Measurements from ENCODE around the gene IGF1. TPM values are rescaled to one million over a fixed set of nuclear protein-coding genes. Genes with fewer than 3 reads are reported as not detected.
"Not testable (repeated sequence)": the region's sequence is repeated elsewhere in the genome, so short reads cannot be mapped to it uniquely, and the experiment has no call there.

Gene IGF1
- total and polyA plus RNA-seq, 2 experiments from 2014 or later: not detected

DNA sequence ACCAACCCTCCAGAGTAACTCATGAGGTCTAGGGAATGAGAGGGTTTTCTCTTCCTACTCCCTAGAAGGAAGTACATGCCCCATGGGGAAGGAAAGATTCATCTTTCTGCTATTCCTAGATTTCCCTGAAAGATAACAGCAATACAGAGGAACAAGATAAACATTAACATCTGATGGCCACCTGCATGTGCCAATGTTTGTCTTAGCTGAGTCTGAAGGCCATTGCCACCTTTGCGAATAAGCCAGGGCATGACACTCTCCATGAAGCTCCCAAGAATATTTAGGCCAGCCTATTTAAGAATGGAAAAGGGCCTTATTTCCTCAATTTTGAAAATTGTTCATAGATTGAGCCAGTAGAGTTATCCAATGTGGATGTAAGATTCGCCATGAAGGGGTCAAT lies 26.0 kb downstream of the IGF1 start:
- no peak for TF ChIP-seq CTCF (IDR thresholded peaks at IDR 0.05; ENCODE audit: low read depth, low read length)
- no peaks in the 10 kb centered on the region for H3K36me3 ChIP-seq
- H3K9me3 ChIP-seq (ENCODE audit: low read depth): no peaks in the 10 kb centered on the region
- H3K4me3 ChIP-seq: no peak overlapping the region
- no peak overlapping the region for H3K27ac ChIP-seq
- no peak for DNase-seq (ENCODE audit: low read depth in 1 of 2, low spot score in 1 of 2)
- H3K4me1 ChIP-seq (ENCODE audit: low read depth): no peaks in the 10 kb centered on the region
- no peaks in the 10 kb centered on the region for H3K27me3 ChIP-seq

GRCh38 chr12:102452605-102453004 lies 27.8 kb downstream of the IGF1 start:
- no peaks in the 10 kb centered on the region for H3K27me3 ChIP-seq
- no peak overlapping the region for H3K27ac ChIP-seq
- H3K9me3 ChIP-seq (ENCODE audit: low read depth): no peaks in the 10 kb centered on the region
- H3K36me3 ChIP-seq: no peaks in the 10 kb centered on the region
- no peaks in the 10 kb centered on the region for H3K4me1 ChIP-seq (ENCODE audit: low read depth)
- TF ChIP-seq CTCF (IDR thresholded peaks at IDR 0.05; ENCODE audit: low read depth, low read length): no peak
- H3K4me3 ChIP-seq: no peak overlapping the region
- no peak for DNase-seq (ENCODE audit: low read depth in 1 of 2, low spot score in 1 of 2)

- not testable (repeated sequence) for H3K36me3 ChIP-seq; H3K9me3 ChIP-seq (ENCODE audit: low read depth); H3K4me1 ChIP-seq (ENCODE audit: low read depth); H3K27me3 ChIP-seq; H3K4me3 ChIP-seq; DNase-seq (ENCODE audit: low read depth in 1 of 2, low spot score in 1 of 2); H3K27ac ChIP-seq
Measured at GRCh38 chr12:102449018-102449417, 31.3 kb downstream of the IGF1 start.

DNA sequence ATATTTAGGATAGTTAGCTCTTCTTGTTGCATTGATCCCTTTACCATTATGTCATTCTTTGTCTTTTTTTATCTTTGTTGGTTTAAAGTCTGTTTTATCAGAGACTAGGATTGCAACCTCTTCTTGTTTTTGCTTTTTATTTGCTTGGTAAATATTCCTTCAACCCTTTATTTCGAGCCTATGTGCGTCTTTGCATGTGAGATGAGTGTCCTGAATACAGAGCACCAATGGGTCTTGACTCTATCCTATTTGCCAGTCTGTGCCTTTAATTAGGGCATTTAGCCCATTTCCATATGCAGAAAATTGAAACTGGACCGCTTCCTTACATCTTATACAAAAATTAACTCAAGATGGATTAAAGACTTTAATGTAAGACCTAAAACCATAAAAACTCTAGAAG lies 32.9 kb downstream of the IGF1 start:
- H3K4me1 ChIP-seq (ENCODE audit: low read depth); H3K27ac ChIP-seq; DNase-seq (ENCODE audit: low read depth in 1 of 2, low spot score in 1 of 2): not testable (repeated sequence)

DNA sequence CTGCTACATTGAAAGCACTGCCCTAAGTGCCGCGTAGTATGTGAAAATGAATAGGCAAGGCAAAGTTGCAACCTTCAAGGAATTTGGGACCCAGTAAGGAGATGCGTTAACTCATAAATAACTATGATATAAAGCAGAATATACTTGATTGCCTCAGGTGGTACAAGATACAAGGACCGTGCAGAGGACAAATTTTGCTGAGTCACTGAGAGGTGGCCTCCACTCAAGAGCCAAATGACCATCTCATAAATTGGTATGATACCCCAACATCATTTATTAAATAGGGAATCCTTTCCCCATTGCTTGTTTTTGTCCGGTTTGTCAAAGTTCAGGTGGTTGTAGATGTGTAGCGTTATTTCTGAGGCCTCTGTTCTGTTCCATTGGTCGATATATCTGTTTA lies 35.7 kb downstream of the IGF1 start:
- DNase-seq (ENCODE audit: low read depth in 1 of 2, low spot score in 1 of 2): no peak
- H3K27ac ChIP-seq: no peak overlapping the region
- no peaks in the 10 kb centered on the region for H3K27me3 ChIP-seq
- no peak for TF ChIP-seq CTCF (IDR thresholded peaks at IDR 0.05; ENCODE audit: low read depth, low read length)
- no peak overlapping the region for H3K4me3 ChIP-seq
- H3K36me3 ChIP-seq: no peaks in the 10 kb centered on the region
- no peaks in the 10 kb centered on the region for H3K9me3 ChIP-seq (ENCODE audit: low read depth)
- no peaks in the 10 kb centered on the region for H3K4me1 ChIP-seq (ENCODE audit: low read depth)

More for the DNA sequence above, 32.9 kb downstream of the IGF1 start:
- H3K4me3 ChIP-seq; H3K9me3 ChIP-seq (ENCODE audit: low read depth); H3K36me3 ChIP-seq; H3K27me3 ChIP-seq: not testable (repeated sequence)

DNA sequence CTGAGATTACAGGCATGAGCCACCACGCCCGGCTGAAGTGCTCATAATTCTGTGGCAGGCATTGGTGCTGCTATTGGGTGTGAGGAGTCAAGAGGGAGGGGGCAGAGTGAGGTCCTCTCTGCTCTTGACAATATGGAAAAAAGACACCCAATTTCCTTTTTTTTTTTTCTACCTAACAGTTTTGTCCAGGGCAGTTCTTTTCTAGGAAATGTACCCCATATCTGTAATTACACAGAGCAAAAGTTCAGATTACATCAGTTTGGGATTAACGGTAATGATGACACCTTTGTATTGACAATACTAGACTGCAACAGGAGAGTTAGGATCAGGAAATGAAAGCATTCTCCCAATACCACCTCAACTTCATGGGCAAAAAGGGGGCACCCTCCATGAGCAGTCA lies 36.3 kb downstream of the IGF1 start:
- Histone ChIP-seq H3K27me3 (no peaks in the 10 kb centered on the region), H3K27ac (no peak overlapping the region), H3K4me1 (ENCODE audit: low read depth) (no peaks in the 10 kb centered on the region), H3K9me3 (ENCODE audit: low read depth) (no peaks in the 10 kb centered on the region), H3K36me3 (no peaks in the 10 kb centered on the region), H3K4me3 (no peak overlapping the region)
- TF ChIP-seq CTCF (IDR thresholded peaks at IDR 0.05; ENCODE audit: low read depth, low read length): no peak
- DNase-seq (ENCODE audit: low read depth in 1 of 2, low spot score in 1 of 2): no peak

DNA sequence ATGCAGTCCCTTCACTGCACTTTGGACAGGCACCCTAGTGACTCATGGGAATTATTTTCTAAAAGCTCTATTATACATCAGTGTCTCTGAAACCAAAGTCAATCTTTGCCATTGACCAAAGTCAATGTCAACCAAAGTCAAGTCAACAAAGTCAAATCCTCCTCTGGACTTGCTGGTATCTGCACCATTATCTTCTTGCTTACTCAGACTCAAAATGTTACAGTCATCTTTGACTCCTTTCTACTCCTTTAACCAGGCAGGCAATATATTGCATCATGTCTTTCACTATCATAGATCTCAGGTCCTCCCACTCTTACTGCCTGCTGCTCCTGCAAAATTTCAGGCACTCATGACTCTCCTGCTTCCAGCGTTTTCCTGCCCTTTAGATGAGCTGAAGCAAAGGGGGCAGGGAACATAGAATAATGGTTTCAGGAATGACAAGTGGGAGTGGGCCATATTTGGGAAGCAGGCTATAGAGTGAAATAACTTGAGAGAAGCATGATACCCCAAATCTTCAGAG lies 39.2 kb downstream of the IGF1 start:
- no peak for TF ChIP-seq CTCF (IDR thresholded peaks at IDR 0.05; ENCODE audit: low read depth, low read length)
- Histone ChIP-seq H3K27ac (no peak overlapping the region), H3K4me1 (ENCODE audit: low read depth) (no peaks in the 10 kb centered on the region), H3K4me3 (no peak overlapping the region), H3K36me3 (no peaks in the 10 kb centered on the region), H3K9me3 (ENCODE audit: low read depth) (no peaks in the 10 kb centered on the region), H3K27me3 (no peaks in the 10 kb centered on the region)
- peak in 1 of 2 donors; percentile 38 for DNase-seq (ENCODE audit: low read depth in 1 of 2, low spot score in 1 of 2)

All from cardiac muscle cell (in vitro differentiated cells and primary cell).